ENCODE data around the gene ANKRD65.

DNA sequence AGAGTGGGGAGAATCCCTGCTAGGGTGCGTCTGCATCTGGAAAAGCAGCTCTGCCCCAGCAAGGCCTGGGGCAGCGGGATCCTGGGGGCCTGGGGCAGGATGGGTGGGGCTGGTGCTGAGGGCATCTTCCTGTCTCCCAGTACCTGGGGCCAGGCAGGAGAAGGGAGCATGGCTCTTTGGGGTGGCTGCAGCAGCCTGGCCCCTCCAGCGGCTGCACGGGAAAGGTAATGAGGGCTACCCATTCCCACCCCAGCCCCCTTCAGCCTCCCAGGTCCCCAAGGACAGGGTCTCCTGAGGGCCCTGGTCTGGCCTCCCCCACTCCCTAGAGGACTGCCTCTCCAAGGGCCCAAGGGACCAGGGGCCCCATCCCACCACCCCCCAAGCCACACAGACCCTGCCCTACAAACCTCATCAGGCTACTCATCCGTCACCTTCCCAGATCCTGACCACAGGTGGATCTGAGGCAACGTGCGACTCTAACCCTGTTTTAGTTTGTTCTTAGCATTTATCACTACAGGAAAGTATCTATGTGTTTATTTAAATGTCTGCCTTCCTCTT, 910 bp upstream of the ANKRD65 start:
- TF ChIP-seq CTCF (conservative IDR thresholded peaks at IDR 0.05; ENCODE audit: low read depth, low read length) (no peak), EZH2 (IDR thresholded peaks at IDR 0.05; ENCODE audit: borderline replicate concordance, low read depth, low read length, poor library complexity, severe bottlenecking) (no peak)
